Gastrocnemius medialis (tissue), 4 donors: ENCODE results near the gene NCBP1. TPM values are rescaled to one million over a fixed set of nuclear protein-coding genes. Genes with fewer than 3 reads are reported as not detected.
"Not testable (repeated sequence)": the region's sequence is repeated elsewhere in the genome, so short reads cannot be mapped to it uniquely, and the experiment has no call there.

Source experiments
- ATAC-seq, 2 donors: fragments of 150-250 bp; one replicate each; pipeline ENCODE4 v1.9.1; 2016
- DNase-seq, 2 donors: peaks; one replicate each; pipeline ENCODE4 v3.0.0-alpha.2; 2019
- H3K27ac ChIP-seq, 4 donors: fragments of 200-600 bp; sonication (generic); 1 replicate in 1 of 4; 2 replicates in 3 of 4; pipeline ENCODE4 v1.5.1; 2016 to 2018; ENCODE audit warnings: mild to moderate bottlenecking in 2 of 4, moderate library complexity in 1 of 4
- H3K27me3 ChIP-seq, 3 donors: fragments of 200-600 bp; sonication (generic) in 2 of 3; 1 replicate in 1 of 3; 2 replicates in 2 of 3; pipeline versions ENCODE4 v1.5.1 to v1.6.0; 2016 to 2019; ENCODE audit warnings: mild to moderate bottlenecking in 1 of 3, moderate library complexity in 1 of 3
- H3K36me3 ChIP-seq, 2 donors: fragments of 200-600 bp; sonication (generic) in 1 of 2; one replicate each; pipeline ENCODE4 v1.5.1; 2017 to 2018
- H3K4me1 ChIP-seq, 2 donors: fragments of 200-600 bp; sonication (generic) in 1 of 2; one replicate each; pipeline ENCODE4 v1.5.1; 2016 to 2017; ENCODE audit warnings: mild to moderate bottlenecking in 2 of 2
- H3K4me3 ChIP-seq, 4 donors: fragments of 200-600 bp; sonication (generic) in 3 of 4; 1 replicate in 1 of 4; 2 replicates in 3 of 4; pipeline ENCODE4 v1.5.1; 2016 to 2019; ENCODE audit warnings: mild to moderate bottlenecking in 2 of 4
- H3K9me3 ChIP-seq, 3 donors: fragments of 200-600 bp; sonication (generic) in 2 of 3; 1 replicate in 1 of 3; 2 replicates in 2 of 3; pipeline ENCODE4 v1.5.1; 2016 to 2019
- POLR2A ChIP-seq, 2 donors: fragments of 450-650 bp; IDR thresholded peaks; one replicate each; pipeline ENCODE4 v1.6.1; 2017; ENCODE audit warnings: antibody characterized with exemption in 2 of 2, mild to moderate bottlenecking in 2 of 2, moderate library complexity in 2 of 2
- in situ Hi-C, 4 donors: fragments of 200-750 bp; cut with MboI; loops; one replicate each; pipeline versions ENCODE4 v1.15.0 to v1.8.0; 2017; ENCODE audit warnings: low sequenced_read_pairs in 4 of 4
- intact Hi-C: fragments of 100-400 bp; cut with DNase I; formaldehyde crosslinking; loops from one replicate; pipeline ENCODE4 v1.15.1; 2023; ENCODE audit warnings: low total_unique reads
- total RNA-seq, 4 donors: library from RNA; depleted of rRNA; stranded (reverse); fragments of >200 nt; gene quantifications; one replicate each; pipeline versions ENCODE4 v1.1.0 to v1.2.3, GENCODE V29; 2016
- TF ChIP-seq, protein P1 (sequence below), 5 experiments: fragments of 450-650 bp in 3 of 5; fragments of 200-600 bp in 2 of 5; sonication (generic) in 2 of 5; IDR thresholded peaks in 4 of 5; conservative IDR thresholded peaks in 1 of 5; 1 replicate in 4 of 5; 2 replicates in 1 of 5; pipeline ENCODE4 v1.5.1; 2016 to 2019; ENCODE audit warnings: antibody characterized with exemption in 5 of 5, mild to moderate bottlenecking in 3 of 5, moderate library complexity in 3 of 5

Gene NCBP1
- 10 to 100 TPM in 3 of 4 donors, 1 to 10 TPM in 1; 8.2 to 17.2 (median 15.7) TPM for total RNA-seq

DNA sequence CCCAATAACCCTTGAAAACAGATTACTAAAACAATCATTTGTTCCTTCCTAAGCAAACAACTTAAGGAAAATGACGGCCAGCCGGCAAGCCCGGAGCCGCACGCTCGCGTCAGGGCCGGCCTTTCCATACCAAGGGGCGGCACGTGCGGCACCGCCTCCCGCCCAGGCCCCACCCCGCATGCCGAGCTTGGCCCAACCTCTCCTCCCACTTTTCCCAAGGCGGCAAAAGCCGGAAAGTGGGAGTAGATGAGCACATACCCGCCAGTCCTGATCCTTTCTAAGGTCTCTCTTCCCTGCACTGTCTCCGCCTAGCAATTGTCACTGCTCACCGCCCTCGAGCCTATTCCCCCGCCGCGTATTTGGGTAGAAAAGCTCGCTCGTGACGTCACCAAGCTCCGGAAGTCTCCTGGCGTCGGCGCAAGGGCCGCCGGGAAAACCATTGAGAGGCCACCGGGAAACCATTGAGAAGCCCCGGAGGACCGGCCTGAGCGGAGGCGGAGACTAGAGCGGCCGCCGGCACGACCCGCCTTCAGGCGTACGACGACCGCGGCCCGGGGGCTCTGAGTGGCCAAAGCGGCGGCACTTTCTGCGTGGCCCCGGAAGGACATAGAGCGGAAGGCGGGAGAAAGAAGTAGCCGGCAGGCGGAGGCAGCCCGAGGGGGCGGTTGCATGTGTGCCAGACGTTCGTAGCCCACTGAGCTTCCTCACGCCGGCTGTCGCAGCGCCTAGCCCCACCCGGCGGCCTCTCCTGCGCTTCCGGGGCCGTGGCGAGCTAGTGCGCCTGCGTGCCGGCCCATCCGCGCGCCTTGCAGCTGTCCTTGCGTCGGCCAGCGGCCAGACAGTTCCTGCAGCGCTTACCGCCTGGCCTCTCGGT lies at the start of gene NCBP1, which contains the start of gene TSTD2:
Gene NCBP1 (plus strand): TSS at position 837 of the 874 bp plus-strand sequence. CDS start 61 bp downstream, outside the sequence.
Gene TSTD2 (minus strand): TSS at position 384 of the 874 bp plus-strand sequence. CDS start 5,806 bp downstream, outside the sequence.
- peaks cover 53 to 56% of the 10 kb centered on the region in 2 donors for H3K4me1 ChIP-seq
- H3K27me3 ChIP-seq, result no peaks in the 10 kb centered on the region
- peak within 1 kb of the TSS; percentile 86 to 92 (median 88) for H3K4me3 ChIP-seq
- peak within 1 kb of the TSS; percentile 91 to 99 (median 98) for H3K27ac ChIP-seq
- intact Hi-C loops, result loop anchor here (2.0 to 10.0 kb wide), 6 partner anchors 64 to 1218 kb away; partner anchors contain the start of genes ANKS6, ANP32B, TBC1D2 and XPA
- TF ChIP-seq, protein P1, sequence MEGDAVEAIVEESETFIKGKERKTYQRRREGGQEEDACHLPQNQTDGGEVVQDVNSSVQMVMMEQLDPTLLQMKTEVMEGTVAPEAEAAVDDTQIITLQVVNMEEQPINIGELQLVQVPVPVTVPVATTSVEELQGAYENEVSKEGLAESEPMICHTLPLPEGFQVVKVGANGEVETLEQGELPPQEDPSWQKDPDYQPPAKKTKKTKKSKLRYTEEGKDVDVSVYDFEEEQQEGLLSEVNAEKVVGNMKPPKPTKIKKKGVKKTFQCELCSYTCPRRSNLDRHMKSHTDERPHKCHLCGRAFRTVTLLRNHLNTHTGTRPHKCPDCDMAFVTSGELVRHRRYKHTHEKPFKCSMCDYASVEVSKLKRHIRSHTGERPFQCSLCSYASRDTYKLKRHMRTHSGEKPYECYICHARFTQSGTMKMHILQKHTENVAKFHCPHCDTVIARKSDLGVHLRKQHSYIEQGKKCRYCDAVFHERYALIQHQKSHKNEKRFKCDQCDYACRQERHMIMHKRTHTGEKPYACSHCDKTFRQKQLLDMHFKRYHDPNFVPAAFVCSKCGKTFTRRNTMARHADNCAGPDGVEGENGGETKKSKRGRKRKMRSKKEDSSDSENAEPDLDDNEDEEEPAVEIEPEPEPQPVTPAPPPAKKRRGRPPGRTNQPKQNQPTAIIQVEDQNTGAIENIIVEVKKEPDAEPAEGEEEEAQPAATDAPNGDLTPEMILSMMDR (IDR thresholded peaks at IDR 0.05 in 4 of 5, conservative IDR thresholded peaks at IDR 0.05 in 1 of 5), result peak in 1 of 5 experiments; percentile 8
- TF ChIP-seq POLR2A (IDR thresholded peaks at IDR 0.05), result peak; percentile 83 to 87
- H3K9me3 ChIP-seq, result no peaks in the 10 kb centered on the region
- in situ Hi-C loops, result no loop called here
- DNase-seq (peak; percentile 96 to 98), ATAC-seq (peak; percentile 87 to 88)
- no peaks in the 10 kb centered on the region for H3K36me3 ChIP-seq

DNA sequence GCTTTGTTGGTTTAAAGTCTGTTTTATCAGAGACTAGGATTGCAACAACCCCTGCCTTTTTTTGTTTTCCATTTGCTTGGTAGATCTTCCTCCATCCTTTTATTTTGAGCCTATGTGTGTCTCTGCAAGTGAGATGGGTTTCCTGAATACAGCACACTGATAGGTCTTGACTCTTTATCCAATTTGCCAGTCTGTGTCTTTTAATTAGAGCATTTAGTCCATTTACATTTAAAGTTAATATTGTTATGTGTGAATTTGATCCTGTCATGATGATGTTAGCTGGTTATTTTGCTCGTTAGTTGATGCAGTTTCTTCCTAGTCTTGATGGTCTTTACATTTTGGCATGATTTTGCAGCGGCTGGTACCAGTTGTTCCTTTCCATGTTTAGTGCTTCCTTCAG lies 48.8 kb upstream of the NCBP1 start:
- DNase-seq, in situ Hi-C loops, H3K9me3 ChIP-seq, ATAC-seq, H3K4me3 ChIP-seq, H3K27ac ChIP-seq, H3K4me1 ChIP-seq, intact Hi-C loops, H3K27me3 ChIP-seq, H3K36me3 ChIP-seq: not testable (repeated sequence)

DNA sequence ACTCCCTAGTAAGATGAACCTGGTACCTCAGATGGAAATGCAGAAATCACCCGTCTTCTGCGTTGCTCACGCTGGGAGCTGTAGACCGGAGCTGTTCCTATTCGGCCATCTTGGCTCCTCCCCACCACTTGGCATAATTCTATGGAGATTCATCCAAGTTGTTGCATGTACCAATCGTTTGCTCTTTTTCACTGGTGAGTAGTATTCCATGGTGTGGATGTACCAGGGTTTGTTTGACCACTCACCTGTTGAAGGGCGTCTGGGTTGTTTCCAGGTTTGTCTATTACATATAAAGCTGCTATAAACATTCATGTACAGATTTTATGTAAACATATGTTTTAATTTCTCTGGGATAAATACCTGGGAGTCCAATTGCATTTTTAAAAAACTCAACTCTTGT lies 46.7 kb upstream of the NCBP1 start:
- H3K9me3 ChIP-seq, H3K4me3 ChIP-seq, ATAC-seq, H3K27me3 ChIP-seq, DNase-seq, intact Hi-C loops, H3K27ac ChIP-seq, in situ Hi-C loops: not testable (repeated sequence)
- Histone ChIP-seq H3K36me3 (peaks cover 0 to 11% of the 10 kb centered on the region in 2 donors), H3K4me1 (peaks cover 6 to 16% of the 10 kb centered on the region in 2 donors)

GRCh38 chr9:97591535-97591934 lies 42.1 kb upstream of the NCBP1 start:
- H3K4me1 ChIP-seq, result peaks cover 45 to 54% of the 10 kb centered on the region in 2 donors
- TF ChIP-seq POLR2A (IDR thresholded peaks at IDR 0.05), result no peak
- intact Hi-C loops, result loop anchor here (5.0 kb wide), 2 partner anchors 34 to 54 kb away; no protein-coding TSS in a partner anchor

DNA sequence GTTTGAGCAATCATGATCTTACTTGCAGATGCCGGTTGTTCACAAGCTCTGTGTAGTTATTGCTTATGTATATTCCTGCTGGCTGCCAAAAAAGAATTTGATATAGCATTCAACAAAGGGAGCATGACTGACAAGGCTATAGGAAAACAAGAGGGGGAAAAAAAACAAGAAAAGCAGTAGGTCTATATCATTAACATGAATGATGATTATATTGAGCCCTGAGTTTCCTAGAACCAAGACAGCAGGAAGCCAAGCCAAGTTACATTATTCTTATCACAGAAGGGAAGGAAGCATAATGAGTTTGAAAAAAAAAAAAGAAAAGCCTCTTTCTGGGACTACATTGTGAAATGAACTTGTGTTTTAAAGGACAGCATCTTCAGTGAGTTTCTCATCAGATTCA lies 41.5 kb upstream of the NCBP1 start:
- ATAC-seq (no peak), DNase-seq (no peak)
- H3K27me3 ChIP-seq, result no peaks in the 10 kb centered on the region
- peaks cover 48 to 60% of the 10 kb centered on the region in 2 donors for H3K4me1 ChIP-seq
- in situ Hi-C loops (loop anchor here in 1 of 4 donors (10.0 kb wide), 1 partner anchor 87 kb away; the partner anchor contains the start of gene TMOD1), intact Hi-C loops (loop anchor here (5.0 kb wide), 2 partner anchors 35 to 55 kb away; no protein-coding TSS in a partner anchor)
- TF ChIP-seq POLR2A (IDR thresholded peaks at IDR 0.05), result no peak
- TF ChIP-seq, protein P1 (IDR thresholded peaks at IDR 0.05 in 4 of 5, conservative IDR thresholded peaks at IDR 0.05 in 1 of 5), result no peak
- no peak overlapping the region for H3K4me3 ChIP-seq
- peaks cover 0 to 20% of the 10 kb centered on the region in 2 donors for H3K36me3 ChIP-seq
- H3K9me3 ChIP-seq, result no peaks in the 10 kb centered on the region
- H3K27ac ChIP-seq, result peak overlapping the region; percentile 83 to 90 (median 88)

More at GRCh38 chr9:97591535-97591934, 42.1 kb upstream of the NCBP1 start:
- in situ Hi-C loops, result loop anchor here in 1 of 4 donors (10.0 kb wide), 1 partner anchor 87 kb away; the partner anchor contains the start of gene TMOD1
- Histone ChIP-seq H3K4me3 (no peak overlapping the region), H3K27ac (peak overlapping the region; percentile 83 to 90 (median 88)), H3K36me3 (peaks cover 0 to 20% of the 10 kb centered on the region in 2 donors), H3K27me3 (no peaks in the 10 kb centered on the region), H3K9me3 (no peaks in the 10 kb centered on the region)
- DNase-seq (no peak), ATAC-seq (no peak)
